GM23248 (cell line): ENCODE results near the gene HMGXB3. TPM values are rescaled to one million over a fixed set of nuclear protein-coding genes. Genes with fewer than 3 reads are reported as not detected.
"Not testable (repeated sequence)": the region's sequence is repeated elsewhere in the genome, so short reads cannot be mapped to it uniquely, and the experiment has no call there.

ENCODE experiments used
- DNase-seq: peaks from one replicate; pipeline ENCODE4 v3.0.0-alpha.2; 2015
- H2AFZ ChIP-seq: fragments of 200-600 bp; sonication (generic); 2 replicates; pipeline ENCODE4 v1.6.1; 2016; ENCODE audit warnings: antibody characterized with exemption
- H3F3A ChIP-seq: fragments of 200-600 bp; sonication (generic); 2 replicates; pipeline ENCODE4 v1.6.1; 2016; ENCODE audit warnings: mild to moderate bottlenecking, antibody characterized with exemption, mixed run types; ENCODE audit not compliant: insufficient read depth
- H3K27ac ChIP-seq: fragments of 200-600 bp; sonication (generic); 2 replicates; pipeline ENCODE4 v1.5.1; 2016; ENCODE audit warnings: mild to moderate bottlenecking
- H3K27me3 ChIP-seq: fragments of 200-600 bp; sonication (generic); replicated peaks from 2 replicates; pipeline ENCODE4 v1.6.1; 2016; ENCODE audit warnings: mild to moderate bottlenecking; ENCODE audit not compliant: insufficient read depth
- H3K36me3 ChIP-seq: fragments of 200-600 bp; sonication (generic); 2 replicates; pipeline ENCODE4 v1.6.1; 2016; ENCODE audit warnings: low read depth, mild to moderate bottlenecking
- H3K4me1 ChIP-seq: fragments of 200-600 bp; sonication (generic); 2 replicates; pipeline ENCODE4 v1.6.1; 2016; ENCODE audit warnings: mild to moderate bottlenecking; ENCODE audit not compliant: insufficient read depth
- H3K4me2 ChIP-seq: fragments of 200-600 bp; sonication (generic); one replicate; pipeline ENCODE4 v1.6.1; 2016; ENCODE audit warnings: mild to moderate bottlenecking; ENCODE audit not compliant: unreplicated experiment
- H3K4me3 ChIP-seq: fragments of 200-600 bp; sonication (generic); 2 replicates; pipeline ENCODE4 v1.5.1; 2016; ENCODE audit warnings: mild to moderate bottlenecking
- H3K79me2 ChIP-seq: fragments of 200-600 bp; sonication (generic); 2 replicates; pipeline ENCODE4 v1.6.1; 2016; ENCODE audit warnings: mild to moderate bottlenecking; ENCODE audit not compliant: insufficient read depth
- H3K9ac ChIP-seq: fragments of 200-600 bp; sonication (generic); 2 replicates; pipeline ENCODE4 v1.6.1; 2016; ENCODE audit warnings: mild to moderate bottlenecking
- H3K9me2 ChIP-seq: fragments of 200-600 bp; sonication (generic); 2 replicates; pipeline ENCODE4 v1.6.1; 2016; ENCODE audit warnings: mixed run types, mild to moderate bottlenecking, moderate library complexity; ENCODE audit not compliant: insufficient read depth
- H3K9me3 ChIP-seq: fragments of 200-600 bp; sonication (generic); one replicate; pipeline ENCODE4 v1.6.1; 2017; ENCODE audit warnings: low read depth
- H4K20me1 ChIP-seq: fragments of 200-600 bp; sonication (generic); 2 replicates; pipeline ENCODE4 v1.6.0; 2016; ENCODE audit not compliant: insufficient read depth
- EZH2 ChIP-seq: fragments of 200-600 bp; sonication (generic); IDR thresholded peaks from 2 replicates; pipeline ENCODE4 v1.6.1; 2018; ENCODE audit warnings: antibody characterized with exemption, mild to moderate bottlenecking; ENCODE audit not compliant: insufficient read depth, poor library complexity, severe bottlenecking
- EZH2phosphoT487 ChIP-seq: fragments of 200-600 bp; sonication (generic); IDR thresholded peaks from 2 replicates; pipeline ENCODE4 v1.6.1; 2018; ENCODE audit warnings: antibody characterized with exemption, moderate library complexity, mild to moderate bottlenecking, low read depth; ENCODE audit not compliant: insufficient read depth
- WGBS, 2 experiments: methylation state at CpG; one replicate each; pipeline ENCODE4 v1.1.6; 2015 to 2017; ENCODE audit warnings: low lambda C conversion rate in 2 of 2, low coverage in 1 of 2; ENCODE audit errors: missing lambda C conversion rate in 2 of 2; 5-methylcytosine and 5-hydroxymethylcytosine counted together
- in situ Hi-C: fragments of 300-500 bp; cut with MboI; formaldehyde crosslinking; loops from 2 replicates; pipeline ENCODE4 v1.15.0; 2020
- polyA plus RNA-seq: library from polyadenylated mRNA; unstranded; fragments of >200 nt; fragmentation: Nextera tagmentation; extraction: Ambion mirVana; gene quantifications from 2 replicates; pipeline ENCODE4 v1.2.1, GENCODE V29; 2016
- total RNA-seq: library from RNA; depleted of rRNA; stranded (reverse); fragments of >200 nt; shearing (Covaris generic); gene quantifications from 2 replicates; pipeline ENCODE4 v1.2.3, GENCODE V29; 2014

The HMGXB3 gene
- total and polyA plus RNA-seq, 2 experiments from 2014 or later, result 13.6 to 46.5 TPM

DNA sequence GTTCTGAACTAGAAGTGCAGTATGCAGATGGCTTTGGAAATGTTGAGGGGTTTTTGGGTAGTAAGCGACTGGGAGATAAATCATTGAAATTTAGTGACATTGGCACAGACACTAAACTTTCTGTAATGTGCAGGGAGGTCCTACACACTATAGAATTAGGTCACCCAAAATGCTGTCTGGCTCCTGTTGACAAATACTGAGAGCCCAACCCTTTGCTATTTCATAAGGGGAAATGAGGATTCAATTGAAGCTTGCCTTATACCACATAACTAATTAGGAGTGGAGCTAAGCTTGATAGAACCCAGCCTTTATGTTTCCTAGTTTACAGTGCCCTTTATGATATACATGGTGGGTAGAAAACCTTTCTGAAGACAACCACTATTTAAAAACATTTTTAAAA, 22.6 kb downstream of the HMGXB3 start:
- DNase-seq, result no peak
- H3F3A ChIP-seq, result peaks cover 50% of the 10 kb centered on the region
- H3K4me3 ChIP-seq, result no peak overlapping the region
- no peaks in the 10 kb centered on the region for H3K27me3 ChIP-seq
- H4K20me1 ChIP-seq, result no peaks in the 10 kb centered on the region
- H3K79me2 ChIP-seq, result peaks cover 44% of the 10 kb centered on the region
- H2AFZ ChIP-seq, result no peak overlapping the region
- H3K9ac ChIP-seq, result no peak overlapping the region
- H3K9me2 ChIP-seq, result no peaks in the 10 kb centered on the region
- no peaks in the 10 kb centered on the region for H3K9me3 ChIP-seq
- peak overlapping the region; percentile 70 for H3K4me2 ChIP-seq
- WGBS, 2 experiments, result 96 to 100% methylated on average over 1 of the region's 1 CpG
- H3K4me1 ChIP-seq, result peaks cover 27% of the 10 kb centered on the region
- TF ChIP-seq EZH2phosphoT487 (no peak), EZH2 (no peak)
- in situ Hi-C loops, result no loop called here
- H3K27ac ChIP-seq, result peak overlapping the region; percentile 57
- H3K36me3 ChIP-seq, result peaks cover 60% of the 10 kb centered on the region

DNA sequence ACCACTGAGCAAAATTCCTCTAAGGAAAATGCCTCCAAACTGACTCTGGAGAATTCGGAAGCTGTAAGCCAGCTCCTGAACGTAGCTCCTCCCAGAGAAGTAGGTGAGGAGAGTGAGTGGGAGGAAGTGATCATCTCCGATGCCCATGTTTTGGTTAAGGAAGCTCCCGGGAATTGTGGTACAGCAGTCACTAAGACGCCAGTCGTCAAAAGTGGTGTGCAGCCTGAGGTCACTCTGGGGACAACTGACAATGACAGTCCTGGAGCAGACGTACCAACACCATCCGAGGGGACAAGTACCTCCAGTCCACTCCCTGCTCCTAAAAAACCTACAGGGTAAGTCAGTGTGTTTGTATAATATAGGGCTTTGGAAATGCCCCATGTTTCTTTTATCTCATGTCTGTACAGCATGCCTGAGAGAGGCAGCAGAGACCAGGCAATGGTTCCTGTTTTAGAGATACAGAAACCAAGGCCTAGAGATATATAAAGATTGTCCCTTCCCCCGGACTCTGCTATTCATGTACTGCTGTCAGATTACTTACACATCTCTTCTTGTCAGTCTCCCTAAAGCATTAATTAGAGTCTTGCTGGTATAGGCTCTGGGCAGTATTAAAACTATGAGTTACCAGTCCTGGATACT, 23.9 kb downstream of the HMGXB3 start:
- Histone ChIP-seq H3K27me3 (no peaks in the 10 kb centered on the region), H4K20me1 (no peaks in the 10 kb centered on the region), H2AFZ (no peak overlapping the region), H3K4me2 (no peak overlapping the region), H3K9ac (no peak overlapping the region), H3K27ac (no peak overlapping the region), H3K9me3 (no peaks in the 10 kb centered on the region), H3K79me2 (peaks cover 40% of the 10 kb centered on the region), H3K36me3 (peaks cover 55% of the 10 kb centered on the region), H3K4me1 (peaks cover 27% of the 10 kb centered on the region), H3K9me2 (no peaks in the 10 kb centered on the region), H3F3A (peaks cover 41% of the 10 kb centered on the region), H3K4me3 (no peak overlapping the region)
- 83 to 84% methylated on average over 9 of the region's 9 CpGs for WGBS, 2 experiments
- in situ Hi-C loops, result no loop called here
- no peak for DNase-seq
- TF ChIP-seq EZH2 (no peak), EZH2phosphoT487 (no peak)

GRCh38 chr5:150026682-150027172, 26.2 kb downstream of the HMGXB3 start:
- in situ Hi-C loops, result no loop called here
- Histone ChIP-seq H3K9me3 (no peaks in the 10 kb centered on the region), H3K9ac (no peak overlapping the region), H3K9me2 (no peaks in the 10 kb centered on the region), H3K4me3 (no peak overlapping the region), H3K27ac (no peak overlapping the region), H3F3A (peaks cover 19% of the 10 kb centered on the region), H3K79me2 (peaks cover 43% of the 10 kb centered on the region), H3K4me2 (no peak overlapping the region), H3K36me3 (peaks cover 58% of the 10 kb centered on the region), H3K27me3 (no peaks in the 10 kb centered on the region), H3K4me1 (peaks cover 17% of the 10 kb centered on the region), H2AFZ (no peak overlapping the region), H4K20me1 (no peaks in the 10 kb centered on the region)
- TF ChIP-seq EZH2 (no peak), EZH2phosphoT487 (no peak)
- DNase-seq, result no peak
- WGBS, 2 experiments, result 97 to 98% methylated on average over 3 to 4 of the region's 4 CpGs

- in situ Hi-C loops, H4K20me1 ChIP-seq, H3K4me3 ChIP-seq, H3K4me2 ChIP-seq, H3K9me3 ChIP-seq, H3K4me1 ChIP-seq, DNase-seq, H3K27ac ChIP-seq, H3K9me2 ChIP-seq, H3K9ac ChIP-seq, H3K27me3 ChIP-seq, H2AFZ ChIP-seq: not testable (repeated sequence)
- 20 to 33% methylated on average over 1 of the region's 1 CpG for WGBS, 2 experiments
- H3K36me3 ChIP-seq, result peaks cover 65% of the 10 kb centered on the region
- H3F3A ChIP-seq, result peaks cover 18% of the 10 kb centered on the region
- peaks cover 38% of the 10 kb centered on the region for H3K79me2 ChIP-seq
These were observed 27.5 kb downstream of the HMGXB3 start for GRCh38 chr5:150028047-150028446.
